ENCODE data around the gene TNIP1.

GRCh38 chr5:151003503-151003860, 77.4 kb downstream of the TNIP1 start:
- TF ChIP-seq CTCF (IDR thresholded peaks at IDR 0.05 in 8 of 11, conservative IDR thresholded peaks at IDR 0.05 in 3 of 11) (no peak), POLR2AphosphoS5 (IDR thresholded peaks at IDR 0.05) (no peak), POLR2A (IDR thresholded peaks at IDR 0.05) (no peak)

Measured in spleen (tissue), 7 donors.